ENCODE measurements around the gene ALOX12B. TPM values are rescaled to one million over a fixed set of nuclear protein-coding genes. Genes with fewer than 3 reads are reported as not detected.
"Not testable (repeated sequence)": the region's sequence is repeated elsewhere in the genome, so short reads cannot be mapped to it uniquely, and the experiment has no call there.

ALOX12B gene
- total RNA-seq, 1 experiment from 2014 or later = not detected

DNA sequence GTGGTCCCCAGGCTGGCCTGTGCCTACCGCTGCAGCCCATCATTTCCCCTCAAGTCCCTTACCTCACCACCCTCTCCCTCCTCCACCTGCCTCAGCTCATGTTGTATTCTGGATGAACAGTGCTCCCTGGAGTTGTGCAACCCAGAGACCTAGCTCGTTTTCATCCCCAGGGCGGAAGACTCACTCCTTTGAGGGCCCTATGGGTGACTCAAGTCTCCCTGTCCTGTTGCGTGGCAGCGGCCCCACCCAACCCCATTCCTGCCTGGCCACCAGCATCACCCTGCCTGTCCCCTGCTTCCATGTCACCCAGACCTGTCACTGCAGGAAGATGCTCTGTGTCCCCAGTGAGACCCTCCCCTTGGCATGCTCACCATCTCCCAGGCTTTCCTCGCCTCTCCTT, 3.3 kb downstream of the ALOX12B start:
- Histone ChIP-seq H3K4me1 (replicated peaks) (peaks cover 10% of the 10 kb centered on the region), H3K4me3 (no peak overlapping the region), H3K27ac (no peak overlapping the region), H3K27me3 (replicated peaks) (peaks cover 53% of the 10 kb centered on the region), H3K36me3 (no peaks in the 10 kb centered on the region), H3K9me3 (replicated peaks) (no peaks in the 10 kb centered on the region)
- DNase-seq (ENCODE audit: low read depth in 1 of 2, low spot score in 2 of 2) = no peak

DNA sequence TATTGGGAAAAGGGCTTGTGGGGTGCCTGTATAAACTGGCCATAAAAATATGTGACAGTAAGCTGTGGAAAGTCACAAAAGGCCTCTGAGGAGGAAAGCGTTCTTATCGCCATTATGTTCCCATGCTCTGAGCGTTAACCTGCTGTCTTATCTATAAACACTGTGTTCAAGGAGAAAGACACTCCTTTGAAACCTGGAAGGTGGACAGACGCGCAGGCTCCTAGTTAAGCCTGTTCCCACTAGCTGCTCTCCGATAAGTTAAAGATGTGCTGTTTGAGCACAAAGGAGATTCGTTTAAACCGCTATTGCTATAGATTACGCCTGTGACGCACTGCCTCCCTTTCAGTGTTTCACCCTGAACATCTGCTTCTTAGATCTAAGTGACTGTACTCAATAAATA, 5.2 kb downstream of the ALOX12B start:
- H3K27ac ChIP-seq = no peak overlapping the region
- no peak overlapping the region for H3K4me3 ChIP-seq
- no peak for DNase-seq (ENCODE audit: low read depth in 1 of 2, low spot score in 2 of 2)
- H3K4me1 ChIP-seq (replicated peaks) = peaks cover 11% of the 10 kb centered on the region
- peaks cover 52% of the 10 kb centered on the region for H3K27me3 ChIP-seq (replicated peaks)
- no peaks in the 10 kb centered on the region for H3K36me3 ChIP-seq
- no peaks in the 10 kb centered on the region for H3K9me3 ChIP-seq (replicated peaks)

GRCh38 chr17:8081876-8082275, 5.6 kb downstream of the ALOX12B start:
- Histone ChIP-seq H3K36me3 (no peaks in the 10 kb centered on the region), H3K27ac (no peak overlapping the region), H3K27me3 (replicated peaks) (peaks cover 52% of the 10 kb centered on the region), H3K9me3 (replicated peaks) (no peaks in the 10 kb centered on the region), H3K4me3 (no peak overlapping the region), H3K4me1 (replicated peaks) (peaks cover 11% of the 10 kb centered on the region)
- no peak for DNase-seq (ENCODE audit: low read depth in 1 of 2, low spot score in 2 of 2)

GRCh38 chr17:8080799-8081219, 6.7 kb downstream of the ALOX12B start:
- no peak for DNase-seq (ENCODE audit: low read depth in 1 of 2, low spot score in 2 of 2)
- Histone ChIP-seq H3K27me3 (replicated peaks) (peaks cover 52% of the 10 kb centered on the region), H3K4me3 (no peak overlapping the region), H3K9me3 (replicated peaks) (no peaks in the 10 kb centered on the region), H3K4me1 (replicated peaks) (peaks cover 11% of the 10 kb centered on the region), H3K27ac (no peak overlapping the region), H3K36me3 (no peaks in the 10 kb centered on the region)

DNA sequence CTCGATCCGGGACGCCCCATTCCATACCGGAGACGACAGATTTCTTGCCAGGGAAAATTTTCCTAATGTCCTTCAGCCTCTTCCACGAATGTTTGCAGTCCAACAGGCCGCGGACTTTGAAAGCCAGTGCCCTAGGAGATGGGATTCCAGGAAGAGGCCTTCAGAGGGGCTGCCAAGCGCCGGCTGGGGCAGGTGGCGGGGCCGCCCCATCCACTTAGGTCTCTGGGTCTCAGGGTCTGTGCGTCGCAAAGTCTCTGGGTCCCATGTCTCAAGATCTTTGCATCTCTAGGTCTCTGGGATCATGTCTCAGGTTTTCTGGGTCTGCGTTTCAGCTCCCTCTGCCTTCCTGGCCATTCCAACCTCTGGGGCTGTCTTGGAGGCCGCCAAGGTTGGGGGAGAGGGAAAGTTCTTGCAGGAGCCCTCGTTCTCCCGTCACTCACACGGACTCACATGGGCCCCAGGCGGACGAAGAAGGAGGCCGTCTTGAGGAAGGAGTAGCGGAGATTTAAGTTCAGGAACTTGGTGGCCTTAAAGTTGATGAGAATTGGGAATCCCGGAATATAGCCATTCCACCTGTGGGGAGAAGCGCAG, 7.2 kb downstream of the ALOX12B start:
- Histone ChIP-seq H3K9me3 (replicated peaks) (no peaks in the 10 kb centered on the region), H3K27ac (no peak overlapping the region), H3K4me1 (replicated peaks) (peaks cover 11% of the 10 kb centered on the region), H3K36me3 (no peaks in the 10 kb centered on the region), H3K27me3 (replicated peaks) (peaks cover 50% of the 10 kb centered on the region), H3K4me3 (no peak overlapping the region)
- DNase-seq (ENCODE audit: low read depth in 1 of 2, low spot score in 2 of 2) = no peak

GRCh38 chr17:8079291-8080207, 8.0 kb downstream of the ALOX12B start:
- Histone ChIP-seq H3K9me3 (replicated peaks) (no peaks in the 10 kb centered on the region), H3K27ac (no peak overlapping the region), H3K4me1 (replicated peaks) (peaks cover 11% of the 10 kb centered on the region), H3K36me3 (no peaks in the 10 kb centered on the region), H3K27me3 (replicated peaks) (peaks cover 50% of the 10 kb centered on the region), H3K4me3 (peak overlapping the region; percentile 22)
- DNase-seq (ENCODE audit: low read depth in 1 of 2, low spot score in 2 of 2) = peak; percentile 62 to 65

DNA sequence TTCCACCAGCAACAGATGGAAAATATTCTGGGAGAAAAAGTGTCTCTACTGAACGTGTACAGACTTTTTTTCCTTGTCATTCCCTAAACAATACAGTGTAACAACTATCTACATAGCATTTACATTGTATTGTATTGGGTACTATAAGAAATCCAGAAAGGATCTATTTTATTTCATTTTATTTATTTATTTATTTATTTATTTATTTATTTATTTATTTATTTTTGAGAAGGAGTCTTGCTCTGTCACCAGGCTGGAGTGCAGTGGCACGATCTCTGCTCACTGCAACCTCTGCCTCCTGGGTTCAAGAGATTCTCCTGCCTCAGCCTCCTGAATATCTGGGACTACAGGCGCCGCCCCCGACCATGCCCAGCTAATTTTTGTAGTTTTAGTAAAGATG, 9.6 kb downstream of the ALOX12B start:
- H3K4me1 ChIP-seq (replicated peaks) = peaks cover 16% of the 10 kb centered on the region
- DNase-seq (ENCODE audit: low read depth in 1 of 2, low spot score in 2 of 2); H3K27ac ChIP-seq; H3K9me3 ChIP-seq (replicated peaks); H3K36me3 ChIP-seq; H3K4me3 ChIP-seq: not testable (repeated sequence)
- peaks cover 57% of the 10 kb centered on the region for H3K27me3 ChIP-seq (replicated peaks)

DNA sequence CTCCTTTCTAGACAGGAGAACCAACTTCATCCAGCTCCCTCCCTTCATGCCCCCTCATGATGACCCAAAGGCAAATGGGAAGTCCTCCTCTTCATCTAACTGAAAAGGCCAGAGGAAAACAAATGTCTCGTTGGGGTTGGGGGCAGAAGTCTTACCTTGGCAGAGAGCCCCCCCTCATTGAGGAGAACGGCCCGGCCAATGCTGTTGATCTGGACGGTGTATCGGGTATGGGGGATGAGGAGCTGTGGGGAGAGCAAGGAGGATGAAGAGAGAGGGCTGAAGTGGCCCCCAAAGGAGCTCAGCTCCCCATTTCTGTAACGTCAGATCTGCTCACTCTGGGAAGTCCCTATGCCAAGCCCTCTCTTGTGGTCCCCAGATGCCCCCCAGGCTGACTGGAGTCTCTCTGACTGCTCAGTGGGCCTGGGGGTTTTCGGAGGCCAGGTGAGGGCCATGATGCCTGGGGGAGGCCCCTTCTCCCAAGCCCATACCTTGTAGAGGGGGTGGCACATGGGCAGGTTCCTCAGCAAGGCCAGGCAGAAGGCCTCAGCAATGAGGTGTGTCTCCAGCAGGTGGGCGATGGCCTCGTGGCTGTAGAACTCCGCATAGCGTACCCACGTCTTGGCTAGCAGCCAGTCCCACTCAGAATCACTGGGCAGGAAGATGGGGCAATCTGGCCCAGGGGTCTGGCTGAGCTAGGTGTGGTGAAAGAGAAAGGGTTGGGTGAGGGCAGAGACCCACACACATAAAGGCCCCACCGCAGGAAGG, 10.8 kb downstream of the ALOX12B start:
- H3K27ac ChIP-seq = no peak overlapping the region
- H3K9me3 ChIP-seq (replicated peaks) = no peaks in the 10 kb centered on the region
- H3K36me3 ChIP-seq = no peaks in the 10 kb centered on the region
- H3K27me3 ChIP-seq (replicated peaks) = peaks cover 63% of the 10 kb centered on the region
- DNase-seq (ENCODE audit: low read depth in 1 of 2, low spot score in 2 of 2) = no peak
- H3K4me1 ChIP-seq (replicated peaks) = peaks cover 16% of the 10 kb centered on the region
- H3K4me3 ChIP-seq = no peak overlapping the region

DNA sequence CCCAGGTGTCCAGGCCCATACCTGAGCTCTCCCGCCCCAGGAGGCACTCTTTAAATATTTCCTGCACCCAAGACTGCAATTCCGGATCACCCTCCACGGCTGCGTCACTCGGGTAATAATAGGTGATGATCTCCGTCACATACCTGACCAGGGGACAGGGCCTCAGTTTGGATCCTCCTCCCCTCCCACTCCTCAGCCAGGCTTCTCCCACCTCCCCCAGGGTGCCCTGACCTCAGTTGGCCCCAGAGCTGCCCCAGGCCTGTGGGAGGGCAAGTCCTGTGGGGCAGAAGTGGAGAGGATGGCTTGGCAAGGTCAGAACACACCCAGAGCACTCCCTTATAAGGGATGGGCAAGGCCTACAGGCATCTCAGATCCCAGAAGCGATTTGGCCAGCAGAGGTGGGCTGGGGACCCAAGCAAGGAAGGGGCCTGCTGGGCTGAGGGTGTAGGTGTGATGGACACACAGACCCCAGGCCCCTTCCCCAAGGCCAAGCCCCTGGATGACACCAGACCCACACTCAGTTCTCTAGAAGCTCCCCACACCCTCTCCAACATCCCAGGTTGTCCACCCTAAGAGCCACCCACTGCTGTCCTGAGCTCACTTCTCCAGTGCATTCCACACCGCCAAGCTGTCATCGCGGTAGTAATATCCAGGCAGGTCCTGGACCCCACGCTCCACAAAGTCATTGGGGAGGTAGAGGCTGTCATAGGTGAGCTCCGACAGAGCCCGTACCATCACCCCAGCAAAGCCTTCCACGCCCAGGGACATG, 11.8 kb downstream of the ALOX12B start:
- Histone ChIP-seq H3K4me1 (replicated peaks) (peaks cover 16% of the 10 kb centered on the region), H3K27ac (no peak overlapping the region), H3K36me3 (no peaks in the 10 kb centered on the region), H3K4me3 (no peak overlapping the region), H3K27me3 (replicated peaks) (peaks cover 66% of the 10 kb centered on the region), H3K9me3 (replicated peaks) (no peaks in the 10 kb centered on the region)
- no peak for DNase-seq (ENCODE audit: low read depth in 1 of 2, low spot score in 2 of 2)

- Histone ChIP-seq H3K36me3 (no peaks in the 10 kb centered on the region), H3K4me1 (replicated peaks) (peaks cover 15% of the 10 kb centered on the region), H3K27me3 (replicated peaks) (peaks cover 63% of the 10 kb centered on the region), H3K27ac (no peak overlapping the region), H3K4me3 (no peak overlapping the region), H3K9me3 (replicated peaks) (no peaks in the 10 kb centered on the region)
- DNase-seq (ENCODE audit: low read depth in 1 of 2, low spot score in 2 of 2) = no peak
Measured at GRCh38 chr17:8075081-8075480, 12.4 kb downstream of the ALOX12B start.

DNA sequence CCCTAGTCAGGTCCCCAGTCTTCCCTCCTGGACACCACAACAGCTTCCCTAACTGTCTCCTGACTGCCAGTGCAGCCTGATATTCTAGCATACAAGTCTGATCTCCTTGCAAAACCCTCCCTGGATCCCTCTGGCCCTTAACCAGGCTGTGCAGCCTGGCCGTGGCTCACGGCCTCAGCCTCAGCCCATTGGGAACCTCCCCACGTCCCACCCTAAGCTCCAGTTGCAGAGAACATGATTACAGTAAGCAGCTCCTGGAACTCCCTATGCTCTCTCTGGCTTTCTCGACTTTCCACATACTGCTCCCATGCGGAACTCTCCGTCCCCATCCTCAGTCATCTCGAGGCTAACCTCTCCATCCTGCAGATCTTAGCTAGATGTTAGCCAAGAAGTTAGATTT, 13.0 kb downstream of the ALOX12B start:
- H3K27me3 ChIP-seq (replicated peaks) = peaks cover 61% of the 10 kb centered on the region
- peaks cover 10% of the 10 kb centered on the region for H3K4me1 ChIP-seq (replicated peaks)
- H3K9me3 ChIP-seq (replicated peaks) = no peaks in the 10 kb centered on the region
- no peak for DNase-seq (ENCODE audit: low read depth in 1 of 2, low spot score in 2 of 2)
- H3K36me3 ChIP-seq = no peaks in the 10 kb centered on the region
- H3K27ac ChIP-seq = no peak overlapping the region
- H3K4me3 ChIP-seq = no peak overlapping the region

DNA sequence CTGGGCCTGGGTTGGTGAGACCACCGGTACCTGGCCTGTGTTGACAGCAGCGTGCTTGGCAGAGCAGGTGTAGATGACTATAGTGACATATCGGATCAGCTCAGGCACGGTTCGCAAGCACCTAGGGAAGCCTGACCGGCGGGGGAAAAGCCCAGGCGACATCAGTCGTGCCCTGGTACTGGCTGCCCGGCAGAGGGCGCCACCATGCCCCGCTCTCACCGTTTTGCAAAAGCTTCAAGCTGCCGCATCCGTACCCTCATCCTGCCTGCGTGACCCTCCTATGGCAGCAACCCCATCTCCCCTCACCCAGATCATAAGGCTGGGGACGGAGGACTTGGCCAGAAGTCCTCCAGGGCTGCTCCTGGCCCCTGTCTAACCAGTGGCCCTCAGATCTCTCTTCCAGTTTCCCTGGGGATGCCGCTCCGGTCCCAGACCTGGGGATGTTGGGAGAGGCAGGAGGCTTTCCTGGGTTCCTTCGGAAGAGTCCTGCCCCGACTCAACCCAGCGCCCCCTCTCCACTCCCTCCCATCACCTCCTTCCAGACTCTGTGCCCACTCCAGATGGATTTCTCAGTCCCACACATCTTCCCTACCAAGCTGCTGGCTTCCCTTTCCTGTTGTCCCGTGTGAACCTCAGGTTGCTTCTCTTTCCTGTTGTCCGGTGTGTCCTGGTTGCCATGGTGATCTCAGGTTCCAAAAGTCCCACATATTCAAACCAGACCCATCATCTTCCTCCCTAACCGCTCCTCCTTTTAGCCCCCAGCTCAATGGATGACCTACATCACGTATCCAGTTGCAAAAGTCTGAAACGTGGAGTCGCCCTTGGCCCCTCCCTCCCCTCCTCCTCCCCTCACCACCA, 13.7 kb downstream of the ALOX12B start:
- Histone ChIP-seq H3K4me3 (no peak overlapping the region), H3K27ac (no peak overlapping the region), H3K9me3 (replicated peaks) (no peaks in the 10 kb centered on the region), H3K4me1 (replicated peaks) (peaks cover 5% of the 10 kb centered on the region), H3K36me3 (no peaks in the 10 kb centered on the region), H3K27me3 (replicated peaks) (peaks cover 55% of the 10 kb centered on the region)
- DNase-seq (ENCODE audit: low read depth in 1 of 2, low spot score in 2 of 2) = peak; percentile 39 to 70

All from SJSA1 (cell line).